Measurements from ENCODE around the gene MRPL4. TPM values are rescaled to one million over a fixed set of nuclear protein-coding genes. Genes with fewer than 3 reads are reported as not detected.
A peak's percentile ranks its signal among the peaks of the same experiment; 100 is the strongest.
"Not testable (repeated sequence)": the region's sequence is repeated elsewhere in the genome, so short reads cannot be mapped to it uniquely, and the experiment has no call there.

MRPL4 gene
- total RNA-seq, 1 experiment from 2014 or later: 112 TPM

- no peaks in the 10 kb centered on the region for H3K4me1 Mint-ChIP-seq
- no peaks in the 10 kb centered on the region for H3K9me3 Mint-ChIP-seq
- no peak for TF ChIP-seq CREB1 (CRISPR knock-in tag; IDR thresholded peaks at IDR 0.05)
- TF ChIP-seq FOXJ3 (CRISPR knock-in tag; IDR thresholded peaks at IDR 0.05; ENCODE audit: borderline replicate concordance): no peak
- TF ChIP-seq KAT7 (CRISPR knock-in tag; IDR thresholded peaks at IDR 0.05; ENCODE audit: borderline replicate concordance): no peak
- TF ChIP-seq RELA (CRISPR knock-in tag; IDR thresholded peaks at IDR 0.05; ENCODE audit: borderline replicate concordance): no peak
- no peak for TF ChIP-seq GTF2I (CRISPR knock-in tag; conservative IDR thresholded peaks at IDR 0.05)
- no peak for TF ChIP-seq AFF4 (CRISPR knock-in tag; IDR thresholded peaks at IDR 0.05; ENCODE audit: borderline replicate concordance)
- no peak for TF ChIP-seq ATF3 (CRISPR knock-in tag; conservative IDR thresholded peaks at IDR 0.05)
- TF ChIP-seq ELF4 (CRISPR knock-in tag; IDR thresholded peaks at IDR 0.05; ENCODE audit: low read depth): no peak
- TF ChIP-seq TEAD4 (CRISPR knock-in tag; IDR thresholded peaks at IDR 0.05): no peak
- no peak for TF ChIP-seq ATF1 (CRISPR knock-in tag; IDR thresholded peaks at IDR 0.05)
- DNase-seq (ENCODE audit: low spot score) (no peak), ATAC-seq (no peak)
- CTCF ChIA-PET: interaction anchor here (0.8 to 4.4 kb wide), 6 partner anchors 9 to 136 kb away, joined by 3 to 29 read pairs (median 10); partner anchors contain the start of genes ICAM1 and ICAM5
- POLR2A ChIA-PET: no interaction called here
- peaks cover 4% of the 10 kb centered on the region for H3K27me3 Mint-ChIP-seq (ENCODE audit: low read depth)
- H3K27ac Mint-ChIP-seq: 0 out of 2 replicates have a peak overlapping the region, but pooled peaks have one; percentile 2
- no peaks in the 10 kb centered on the region for H3K36me3 Mint-ChIP-seq
- no peak overlapping the region for H3K4me3 Mint-ChIP-seq
Observed at GRCh38 chr19:10279737-10280442, 27.9 kb downstream of the MRPL4 start.

GRCh38 chr19:10282043-10282442, 30.0 kb downstream of the MRPL4 start:
- H3K4me1 Mint-ChIP-seq; H3K4me3 Mint-ChIP-seq; ATAC-seq; POLR2A ChIA-PET; H3K36me3 Mint-ChIP-seq; DNase-seq (ENCODE audit: low spot score); H3K27ac Mint-ChIP-seq; H3K9me3 Mint-ChIP-seq: not testable (repeated sequence)
- H3K27me3 Mint-ChIP-seq (ENCODE audit: low read depth): peaks cover 15% of the 10 kb centered on the region
- CTCF ChIA-PET: interaction anchor here (4.4 kb wide), 1 partner anchor 12 kb away, joined by 29 read pairs; the partner anchor contains the start of gene ICAM1

GRCh38 chr19:10283301-10284064, 31.5 kb downstream of the MRPL4 start:
- H3K36me3 Mint-ChIP-seq: no peaks in the 10 kb centered on the region; the same call in 1 of the 2 replicates
- ChIA-PET CTCF (interaction anchor here (0.7 to 1.2 kb wide), 2 partner anchors 24 to 78 kb away, joined by 3 read pairs; no protein-coding TSS in a partner anchor), POLR2A (no interaction called here)
- H3K4me1 Mint-ChIP-seq: peaks cover 12% of the 10 kb centered on the region
- no peaks in the 10 kb centered on the region for H3K9me3 Mint-ChIP-seq
- no peak for ATAC-seq
- no peak overlapping the region; the same call in 1 of the 2 replicates for H3K27ac Mint-ChIP-seq
- no peak overlapping the region for H3K4me3 Mint-ChIP-seq
- TF ChIP-seq ZNF512 (CRISPR knock-in tag; IDR thresholded peaks at IDR 0.05; ENCODE audit: borderline replicate concordance) (no peak), KAT7 (CRISPR knock-in tag; IDR thresholded peaks at IDR 0.05; ENCODE audit: borderline replicate concordance) (no peak)
- no peak for DNase-seq (ENCODE audit: low spot score)
- H3K27me3 Mint-ChIP-seq (ENCODE audit: low read depth): peaks cover 29% of the 10 kb centered on the region

Measured in WTC11 (cell line).